C4-2B (cell line): ENCODE measurements around the gene PSMG1.

Source experiments
- H3K27ac ChIP-seq: fragments of 450-650 bp; 2 replicates; pipeline ENCODE4 v1.5.1; 2017
- CTCF ChIP-seq: fragments of 450-650 bp; conservative IDR thresholded peaks from 2 replicates; pipeline ENCODE4 v1.5.1; 2017; ENCODE audit warnings: mild to moderate bottlenecking
- ZFX ChIP-seq: fragments of 450-650 bp; IDR thresholded peaks from 2 replicates; pipeline ENCODE4 v1.6.1; 2017

The PSMG1 gene

GRCh38 chr21:39217356-39218081 lies 34.3 kb upstream of the PSMG1 start:
- H3K27ac ChIP-seq: no peak overlapping the region
- no peak for TF ChIP-seq ZFX
- TF ChIP-seq CTCF: no peak

GRCh38 chr21:39216290-39216689 lies 33.0 kb upstream of the PSMG1 start:
- TF ChIP-seq ZFX: no peak
- no peak overlapping the region for H3K27ac ChIP-seq

DNA sequence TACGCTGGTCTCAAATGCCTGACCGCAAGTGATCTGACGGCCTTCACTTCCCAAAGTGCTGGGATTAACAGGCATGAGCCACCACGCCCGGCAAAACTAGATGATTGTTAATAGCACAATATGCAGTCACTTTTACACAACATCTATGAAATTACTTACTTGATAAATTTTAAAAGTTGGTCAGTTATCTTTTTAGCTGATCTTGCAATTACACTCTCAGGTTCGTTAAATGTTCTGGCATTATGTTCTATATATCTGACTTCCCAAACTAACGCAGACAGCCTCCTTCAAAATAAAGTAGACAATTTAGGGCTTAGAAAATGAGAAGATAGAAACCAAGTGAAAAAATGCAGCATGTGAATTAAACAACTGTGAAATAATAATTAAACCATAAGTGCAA lies 31.8 kb upstream of the PSMG1 start:
- TF ChIP-seq ZFX (no peak), CTCF (no peak)
- no peak overlapping the region for H3K27ac ChIP-seq

GRCh38 chr21:39209334-39209688 lies 26.1 kb upstream of the PSMG1 start:
- H3K27ac ChIP-seq: no peak overlapping the region
- TF ChIP-seq ZFX: no peak
- TF ChIP-seq CTCF: no peak

DNA sequence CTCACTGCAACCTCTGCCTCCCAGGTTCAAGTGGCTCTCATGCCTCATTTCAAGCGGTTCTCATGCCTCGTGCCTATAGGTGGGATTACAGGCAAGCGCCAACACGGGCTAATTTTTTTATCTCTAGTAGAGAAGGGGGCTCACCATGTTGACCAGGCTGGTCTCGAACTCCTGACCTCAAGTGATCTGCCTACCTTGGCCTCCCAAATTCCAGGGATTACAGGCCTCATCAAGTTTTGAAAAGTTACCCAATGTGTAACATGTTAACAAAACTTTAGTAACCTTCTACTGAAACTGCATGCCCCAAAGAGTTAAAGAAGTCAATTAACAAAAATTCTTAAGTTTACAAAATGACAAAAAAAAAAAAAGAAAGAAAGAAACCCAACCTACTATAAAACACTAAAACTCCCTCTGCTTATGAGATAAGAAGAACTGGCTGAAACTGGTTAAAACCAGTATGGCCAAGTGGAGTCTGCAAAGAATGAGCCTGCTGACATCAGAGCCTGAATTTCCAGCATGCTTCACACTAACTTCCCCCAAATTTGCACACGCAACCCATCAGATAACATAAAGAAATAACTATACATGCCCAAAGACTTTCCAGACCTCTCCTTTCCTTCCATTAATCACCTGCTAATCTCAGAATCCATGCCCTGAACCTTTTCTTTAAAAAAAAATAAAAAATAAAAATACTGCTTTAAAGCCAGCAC lies 25.5 kb upstream of the PSMG1 start:
- no peak overlapping the region for H3K27ac ChIP-seq
- TF ChIP-seq CTCF (no peak), ZFX (no peak)

- H3K27ac ChIP-seq: no peak overlapping the region
- TF ChIP-seq CTCF: peak; percentile 31
- no peak for TF ChIP-seq ZFX
Observed at GRCh38 chr21:39204134-39204533, 20.9 kb upstream of the PSMG1 start.

DNA sequence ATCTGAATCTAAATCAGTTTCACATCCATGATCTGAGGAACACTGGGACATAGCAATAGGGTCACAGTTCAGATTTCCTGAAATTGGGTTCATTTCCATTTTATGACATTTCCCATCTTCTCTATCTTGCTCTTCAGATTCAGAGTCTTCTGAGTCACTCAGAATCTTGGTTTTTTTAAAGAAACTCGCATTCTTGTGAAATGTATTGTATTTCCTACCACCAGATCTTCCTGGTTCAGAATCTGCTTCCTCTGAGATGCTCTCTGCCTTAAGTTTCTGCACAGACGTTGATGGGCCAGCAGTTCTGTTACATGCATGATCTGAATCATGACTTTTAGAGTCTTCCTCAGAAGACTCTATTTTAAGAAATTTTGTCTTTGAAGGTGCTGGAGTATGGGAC lies 15.5 kb upstream of the PSMG1 start:
- TF ChIP-seq CTCF (no peak), ZFX (no peak)
- H3K27ac ChIP-seq: no peak overlapping the region
